NCI-H1436 treated with DMSO at 0.1 percent for 48 hours (cell line): ENCODE results near the gene JMJD1C.
"Not testable (repeated sequence)": the region's sequence is repeated elsewhere in the genome, so short reads cannot be mapped to it uniquely, and the experiment has no call there.

Source experiments
- DNase-seq: peaks from one replicate; lab custom pipeline; 2025; lab: John Stamatoyannopoulos, UW

The JMJD1C gene

DNA sequence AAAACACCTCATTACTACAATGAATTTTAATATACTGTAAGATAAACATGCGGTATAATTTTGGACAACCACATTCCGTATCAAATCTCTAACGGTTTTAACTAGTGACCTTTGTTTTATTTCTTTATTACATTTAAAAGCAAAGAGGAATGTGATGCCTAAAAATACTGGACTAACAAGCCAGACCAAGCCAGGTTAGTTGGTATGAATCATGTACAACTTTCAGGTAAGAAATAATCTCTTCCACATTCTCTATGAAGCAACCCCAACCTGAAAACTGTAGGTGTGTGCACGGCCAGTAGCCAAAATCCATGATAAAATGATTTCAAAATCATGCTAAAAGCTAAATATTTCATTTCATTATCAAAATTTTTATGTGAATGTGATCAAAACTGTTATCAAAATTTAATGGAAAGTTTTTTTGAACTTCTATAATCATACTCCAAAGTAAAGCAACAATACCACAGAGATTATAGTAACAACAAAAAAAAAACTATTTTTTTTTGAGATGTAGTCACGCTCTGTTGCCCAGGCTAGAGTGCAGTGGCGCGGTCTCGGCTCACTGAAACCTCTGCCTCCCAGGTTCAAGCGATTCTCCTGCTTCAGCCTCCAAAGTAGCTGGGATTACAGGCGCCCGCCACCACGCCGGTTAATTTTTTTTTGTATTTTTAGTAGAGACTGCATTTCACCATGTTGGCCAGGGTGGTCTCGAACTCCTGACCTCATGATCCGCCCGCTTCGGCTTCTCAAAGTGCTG lies 205.5 kb downstream of the JMJD1C start:
- DNase-seq = no peak

DNA sequence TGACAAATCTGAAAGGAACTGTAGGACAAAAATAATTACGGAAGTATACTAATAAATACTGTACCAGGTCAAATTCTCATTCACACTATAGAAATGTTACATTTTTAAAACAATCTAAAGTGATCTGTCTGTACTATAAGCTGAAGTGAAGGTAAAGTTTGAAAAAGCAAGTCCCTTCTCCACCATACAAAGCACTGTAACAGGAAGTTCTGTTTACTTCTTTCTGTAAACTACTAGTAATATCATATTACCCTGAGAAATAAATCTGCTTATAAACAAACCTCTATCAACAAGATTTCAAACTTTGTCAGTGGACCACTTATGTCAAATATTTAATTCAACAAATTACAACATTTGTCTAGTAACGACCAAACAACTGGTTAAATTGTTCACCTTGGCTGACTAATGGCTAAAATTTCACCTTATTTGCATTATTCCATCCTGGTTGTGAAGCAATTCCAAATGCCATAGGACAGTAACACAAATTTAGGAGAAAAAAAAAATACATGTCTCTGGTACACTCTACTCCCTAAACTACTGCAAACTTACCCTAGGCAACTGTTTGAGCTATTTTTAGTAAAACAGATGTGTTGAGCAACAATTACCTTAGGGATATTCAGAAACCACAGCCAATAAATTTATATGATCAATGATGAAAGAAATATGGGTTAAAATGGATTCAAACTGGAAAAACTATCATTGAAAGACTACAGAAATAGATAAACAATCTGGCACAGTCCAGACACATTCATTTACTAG lies 206.7 kb downstream of the JMJD1C start:
- no peak for DNase-seq

DNA sequence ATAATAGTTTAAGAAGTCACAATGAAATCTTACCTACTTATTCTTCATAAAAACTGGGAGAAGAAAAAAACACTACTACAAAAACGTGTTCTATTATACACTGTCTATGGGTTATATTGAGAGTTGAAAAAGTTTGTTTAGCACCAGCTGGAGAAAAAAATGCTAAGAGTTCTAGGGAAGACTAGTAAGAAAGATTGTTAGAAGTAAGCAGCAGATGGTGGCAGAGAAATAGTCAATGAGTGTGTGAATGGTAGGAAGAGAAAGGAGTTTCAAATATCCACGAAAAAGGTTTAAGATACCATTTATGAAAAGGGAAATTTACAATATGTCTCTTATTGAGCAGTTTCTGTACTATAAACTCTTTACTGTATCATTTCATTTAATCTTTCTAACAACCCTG lies 208.0 kb downstream of the JMJD1C start:
- no peak for DNase-seq

DNA sequence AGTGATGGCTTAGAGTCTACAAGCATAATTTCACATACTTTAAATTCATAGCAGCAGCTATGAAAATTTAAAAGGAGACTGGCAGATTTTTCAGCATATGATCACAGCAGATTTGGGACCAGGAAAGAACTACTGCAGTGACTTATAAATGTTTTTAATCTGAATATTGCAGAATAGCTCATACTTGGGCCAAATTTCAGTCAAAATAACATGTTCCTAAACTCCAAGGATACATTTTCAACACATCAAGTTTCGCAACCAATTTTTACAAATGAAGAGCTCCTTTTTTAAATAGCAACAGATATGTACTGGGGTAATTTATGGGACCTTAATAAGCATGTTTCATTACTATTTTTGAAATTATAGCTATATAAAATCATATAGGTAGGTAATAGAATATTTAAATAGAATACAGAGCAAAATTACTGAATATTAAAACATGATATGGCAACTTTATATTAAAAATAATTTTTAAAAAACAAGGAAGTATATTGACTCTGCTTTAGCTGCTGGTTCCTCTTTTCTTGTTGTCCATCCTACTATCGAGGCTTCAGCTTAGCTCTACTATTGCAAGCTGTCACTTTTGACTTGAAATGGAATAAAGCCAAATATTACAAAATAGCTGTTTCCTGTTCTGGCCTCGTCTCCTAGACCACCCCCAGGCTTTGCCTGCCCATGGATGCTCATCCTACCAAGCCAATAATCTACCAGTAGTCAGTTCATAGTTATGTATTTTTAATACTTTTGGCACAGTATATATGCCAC lies 209.6 kb downstream of the JMJD1C start:
- no peak for DNase-seq

DNA sequence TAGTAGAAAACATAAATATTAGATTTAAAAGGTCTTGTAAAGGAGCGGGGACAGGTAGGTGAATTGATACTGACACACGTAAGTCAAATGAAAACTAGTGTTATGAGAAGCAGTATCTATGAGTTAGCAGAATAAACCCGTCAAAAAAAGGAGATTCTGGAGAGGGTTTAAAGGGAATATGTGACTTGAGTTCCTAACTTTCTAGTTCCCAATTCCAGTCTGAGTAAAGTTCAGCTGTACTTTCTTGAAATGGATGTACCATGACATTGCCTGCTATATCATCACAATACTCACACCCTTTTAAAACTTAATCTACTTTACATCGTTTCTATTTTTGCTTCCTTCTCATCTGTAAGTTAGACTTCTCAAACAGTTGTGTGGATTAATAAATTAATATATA lies 210.5 kb downstream of the JMJD1C start:
- no peak for DNase-seq

DNA sequence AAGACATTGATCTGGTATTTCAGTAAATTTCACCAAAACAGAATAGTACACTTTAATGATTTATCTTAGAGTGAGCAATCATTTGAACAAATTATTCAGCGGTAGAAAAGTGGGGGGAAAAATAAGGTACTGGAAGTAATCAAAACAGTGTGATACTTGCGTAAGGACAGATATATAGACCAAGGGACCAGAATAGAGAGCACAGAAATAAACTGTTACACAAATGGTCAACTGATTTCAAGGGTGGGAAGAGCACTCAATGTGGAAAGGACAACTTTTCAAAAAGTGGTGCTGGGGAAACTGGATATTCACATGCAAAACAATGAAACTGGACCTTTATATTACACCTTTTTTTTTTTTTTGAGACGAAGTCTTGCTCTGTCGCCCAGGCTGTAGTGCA lies 212.7 kb downstream of the JMJD1C start:
- no peak for DNase-seq

DNA sequence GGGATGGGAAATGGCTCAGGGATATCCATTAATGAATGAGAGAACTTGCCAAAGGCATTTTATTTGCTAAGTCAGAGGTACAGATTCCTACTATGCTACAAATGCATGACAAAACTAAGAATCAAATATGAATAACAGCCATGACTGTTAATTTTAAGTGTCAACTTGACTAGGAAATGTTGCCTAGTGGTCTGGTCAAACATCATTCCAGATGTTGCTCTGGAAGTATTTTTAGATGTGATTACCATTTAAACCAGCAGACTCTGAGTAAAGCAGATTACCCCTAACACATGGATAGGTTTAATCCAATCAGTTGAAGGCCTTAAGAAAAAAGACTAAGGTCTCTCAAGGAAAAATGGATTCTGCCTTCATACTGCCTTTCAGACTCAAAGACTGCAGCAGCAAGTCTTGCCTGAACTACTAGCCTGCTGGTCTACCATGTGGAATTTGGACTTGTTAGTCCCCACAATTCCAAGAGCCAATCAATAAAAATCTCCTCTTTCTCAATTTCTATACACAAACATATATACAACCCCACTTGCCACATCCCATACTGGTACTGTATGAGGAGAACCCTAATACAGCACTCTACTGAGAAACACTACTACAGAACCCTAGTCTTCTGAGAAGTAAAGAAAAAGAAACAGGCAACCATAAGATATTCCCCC lies 213.5 kb downstream of the JMJD1C start:
- no peak for DNase-seq

DNA sequence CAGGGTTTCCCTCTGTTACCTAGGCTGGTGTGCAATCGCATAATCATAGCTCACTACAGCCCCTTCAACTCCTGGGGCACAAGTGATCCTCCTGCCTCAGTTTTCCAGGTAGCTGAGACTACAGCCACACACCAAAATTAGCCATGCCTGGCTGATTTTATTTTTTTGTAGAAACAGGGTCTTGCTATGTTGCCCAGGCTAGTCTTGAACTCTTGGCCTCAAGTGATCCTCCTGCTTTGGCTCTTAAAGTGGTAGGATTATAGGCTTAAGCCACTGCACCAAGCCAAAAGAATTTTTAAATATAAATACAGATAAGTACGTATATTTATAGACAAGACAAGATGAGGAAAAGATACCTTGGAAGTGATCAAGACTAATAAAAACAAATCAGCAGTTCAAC lies 215.7 kb downstream of the JMJD1C start:
- no peak for DNase-seq

DNA sequence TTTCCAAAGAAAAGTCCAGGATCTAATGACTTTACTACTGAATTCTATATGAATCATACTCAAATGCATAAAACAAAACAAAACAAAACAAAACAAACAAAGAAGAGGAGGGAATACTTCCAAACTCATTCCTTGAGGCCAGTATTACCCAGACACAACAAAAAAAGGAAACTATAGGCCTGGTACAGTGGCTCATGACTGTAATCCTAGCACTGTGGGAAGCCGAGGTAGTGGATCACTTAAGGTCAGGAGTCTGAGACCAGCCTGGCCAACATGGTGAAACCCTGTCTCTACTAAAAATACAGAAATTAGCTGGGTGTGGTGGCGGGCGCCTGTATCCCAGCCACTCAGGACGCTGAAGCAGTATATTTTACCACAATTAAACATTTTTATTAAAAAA lies 218.0 kb downstream of the JMJD1C start:
- no peak for DNase-seq

DNA sequence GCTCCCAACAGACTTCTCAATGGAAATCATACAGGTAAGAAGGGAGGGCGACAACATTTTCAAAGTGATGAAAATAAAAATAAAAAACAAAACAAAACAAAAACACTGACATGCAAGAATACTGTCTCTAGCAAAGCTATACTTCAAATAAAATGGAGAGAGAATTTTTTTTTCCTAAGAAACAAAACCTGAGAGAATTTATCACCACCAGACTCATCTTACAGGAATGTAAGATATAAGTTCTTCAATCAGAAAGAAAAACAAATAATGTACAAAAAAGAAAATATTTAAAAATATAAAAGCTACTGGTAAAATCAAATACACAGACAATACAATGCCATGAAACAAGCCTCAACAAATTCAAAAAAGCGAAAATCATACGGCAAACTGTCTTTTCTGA lies 219.4 kb downstream of the JMJD1C start:
- no peak for DNase-seq

DNA sequence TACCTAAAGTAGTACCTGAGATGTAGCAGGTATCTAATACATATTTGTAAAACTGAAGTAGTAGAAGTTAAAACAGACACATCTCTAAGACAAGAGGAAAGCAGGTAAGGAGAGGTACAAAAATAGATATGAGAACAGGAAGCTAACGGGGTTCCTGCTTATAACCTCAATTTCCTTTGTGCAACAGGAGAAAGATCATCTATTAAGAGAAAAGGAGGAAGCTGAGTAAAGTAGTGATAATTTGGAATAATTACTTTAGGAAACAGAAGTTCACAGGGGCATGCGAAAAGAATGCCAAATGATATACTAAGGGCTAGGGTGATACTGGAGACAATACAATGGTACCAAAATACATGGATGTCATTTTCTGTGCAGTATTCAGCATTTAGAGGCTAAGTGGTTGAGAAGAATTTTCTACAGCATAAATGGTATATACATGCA lies 223.9 kb downstream of the JMJD1C start:
- DNase-seq = no peak

DNA sequence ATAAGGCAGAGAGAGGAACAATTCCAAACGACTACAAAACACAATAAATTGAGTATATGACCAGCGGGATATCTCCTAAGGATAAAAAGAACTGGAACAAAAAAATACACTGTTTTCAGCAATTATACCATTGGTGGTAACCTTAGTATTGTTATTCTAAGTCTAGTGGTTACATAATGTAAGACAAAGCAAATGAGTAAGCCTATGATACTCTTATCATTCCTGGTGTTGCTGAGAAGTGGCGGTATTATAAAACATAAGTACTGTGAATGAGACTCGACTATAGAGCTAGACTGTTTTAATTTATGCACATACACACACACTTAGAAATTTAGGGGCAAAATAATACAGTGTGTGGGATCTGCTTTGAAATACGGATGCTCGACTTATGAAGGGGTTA lies 225.0 kb downstream of the JMJD1C start:
- DNase-seq = no peak

DNA sequence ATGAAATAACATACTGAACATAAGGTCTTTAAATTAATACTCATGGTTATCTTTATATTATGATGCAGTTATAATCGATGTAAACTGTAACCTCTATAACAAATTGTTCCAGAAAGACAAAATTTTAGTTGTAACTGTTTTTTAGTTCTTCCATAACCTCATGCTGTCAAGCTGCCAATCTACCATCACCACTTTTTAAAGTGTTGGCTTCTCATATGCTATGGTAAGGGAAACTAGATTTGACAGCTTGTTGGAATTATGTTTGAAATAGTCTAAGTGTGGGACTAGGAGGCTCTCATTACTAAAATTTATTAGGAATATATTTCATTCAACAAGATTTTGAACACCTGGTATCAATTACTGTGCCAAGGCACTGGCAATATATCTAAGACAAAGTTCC lies 227.3 kb downstream of the JMJD1C start:
- no peak for DNase-seq

DNA sequence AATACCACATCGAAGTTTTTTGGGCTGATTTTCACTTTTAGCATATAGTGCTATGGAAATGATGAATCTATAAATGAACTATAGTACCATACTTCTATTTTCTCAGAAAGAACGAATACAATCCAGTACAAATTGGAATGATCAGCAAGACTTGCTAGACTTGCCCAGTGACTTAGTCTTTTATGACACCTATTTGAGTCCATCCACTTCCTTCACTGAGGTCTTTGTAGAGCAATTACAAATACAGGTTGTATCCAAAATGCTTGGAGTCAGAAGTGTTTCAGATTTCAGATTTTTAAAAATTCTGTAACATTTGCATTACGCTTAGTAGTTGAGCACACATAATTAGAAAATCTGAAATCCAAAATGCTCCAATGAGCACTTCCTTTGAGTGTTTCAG lies 228.4 kb downstream of the JMJD1C start:
- DNase-seq = no peak

DNA sequence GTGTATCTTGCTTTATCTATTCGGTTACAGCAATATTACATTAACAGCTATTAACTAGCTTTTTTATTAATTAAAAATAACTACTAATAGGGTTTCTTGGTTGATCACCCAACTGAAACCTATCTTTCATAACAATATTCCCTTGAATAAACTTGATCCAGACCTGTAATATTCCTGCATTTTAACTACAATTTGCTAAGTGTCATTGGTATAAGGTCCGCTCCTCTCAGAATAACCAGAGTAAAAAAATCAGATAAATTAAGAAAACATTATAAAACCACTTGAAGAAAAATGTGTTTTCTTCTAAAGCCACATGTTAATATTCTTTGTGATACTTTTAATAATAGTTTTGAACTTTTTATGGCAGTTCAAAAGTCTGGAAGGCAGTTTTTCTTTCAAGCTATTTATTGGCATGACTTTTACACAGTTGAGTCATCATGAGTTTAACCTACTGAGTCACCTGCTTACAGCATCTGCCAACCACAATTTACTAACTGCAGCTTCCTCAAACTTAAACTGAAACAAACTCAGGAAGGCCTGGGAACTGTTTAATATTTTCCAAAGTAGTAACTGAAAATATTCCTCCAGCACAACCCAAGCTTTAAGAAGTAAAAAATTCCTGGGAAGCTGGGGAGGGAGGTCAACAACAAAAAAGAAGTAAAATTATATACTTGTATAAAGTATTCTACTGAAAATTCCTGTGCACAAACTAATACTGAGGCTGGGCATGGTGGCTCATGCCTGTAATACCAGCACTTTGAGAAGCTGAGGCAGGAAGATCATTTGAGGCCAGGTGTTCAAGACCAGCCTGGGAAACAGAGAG lies 229.5 kb downstream of the JMJD1C start:
- no peak for DNase-seq

DNA sequence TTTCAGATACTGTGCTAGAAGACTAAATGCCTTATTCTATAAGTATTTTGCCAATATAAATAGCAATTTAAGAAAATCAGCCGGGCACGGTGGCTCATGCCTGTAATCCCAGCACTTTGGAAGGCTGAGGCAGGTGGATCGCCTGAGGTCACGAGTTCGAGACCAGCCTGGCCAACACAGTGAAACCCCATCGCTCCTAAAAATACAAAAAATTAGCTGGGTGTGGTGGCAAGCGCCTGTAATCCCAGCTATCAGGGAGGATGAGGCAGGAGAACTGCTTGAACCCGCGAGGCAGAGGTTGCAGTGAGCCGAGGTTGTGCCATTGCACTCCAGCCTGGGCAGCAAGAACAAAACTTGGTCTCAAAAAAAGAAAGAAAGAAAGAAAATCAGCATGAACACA lies 230.6 kb downstream of the JMJD1C start:
- not testable (repeated sequence) for DNase-seq

DNA sequence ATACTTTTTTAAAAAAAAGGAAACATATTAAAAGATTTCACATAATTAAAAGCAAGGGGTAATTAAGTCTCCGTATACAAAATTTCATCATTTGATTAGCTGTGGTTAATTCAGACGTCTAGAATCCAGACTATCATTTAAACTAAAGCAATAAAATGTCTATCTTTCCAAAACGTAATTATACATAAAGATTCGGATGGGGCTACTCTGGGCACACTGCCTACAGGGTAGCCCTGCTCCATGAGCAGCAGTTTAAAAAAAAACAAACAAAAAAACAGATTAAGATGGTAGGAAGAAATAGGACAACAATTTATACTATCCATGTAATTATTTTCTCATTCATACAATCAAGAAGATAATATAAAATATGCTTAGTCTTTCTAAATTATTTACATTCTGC lies 236.6 kb downstream of the JMJD1C start:
- no peak for DNase-seq

DNA sequence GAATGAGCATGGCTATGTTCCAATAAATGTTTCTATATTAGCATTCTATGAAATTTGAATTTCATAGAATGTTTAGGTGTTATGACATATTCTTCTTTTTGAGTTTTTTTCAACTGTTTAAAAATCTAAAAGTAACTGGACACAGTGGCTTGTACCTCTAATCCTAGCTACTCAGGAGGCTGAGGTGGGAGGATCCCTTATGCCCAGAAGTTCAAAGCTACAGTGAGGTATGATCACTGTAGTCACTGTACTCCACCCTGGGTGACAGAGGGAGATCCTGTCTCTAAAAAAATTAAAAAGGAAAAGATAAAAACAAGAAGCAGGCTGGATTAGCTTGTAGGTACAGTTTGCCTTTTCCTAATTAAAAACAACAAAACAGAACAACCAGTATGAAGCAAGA lies 237.5 kb downstream of the JMJD1C start:
- no peak for DNase-seq

DNA sequence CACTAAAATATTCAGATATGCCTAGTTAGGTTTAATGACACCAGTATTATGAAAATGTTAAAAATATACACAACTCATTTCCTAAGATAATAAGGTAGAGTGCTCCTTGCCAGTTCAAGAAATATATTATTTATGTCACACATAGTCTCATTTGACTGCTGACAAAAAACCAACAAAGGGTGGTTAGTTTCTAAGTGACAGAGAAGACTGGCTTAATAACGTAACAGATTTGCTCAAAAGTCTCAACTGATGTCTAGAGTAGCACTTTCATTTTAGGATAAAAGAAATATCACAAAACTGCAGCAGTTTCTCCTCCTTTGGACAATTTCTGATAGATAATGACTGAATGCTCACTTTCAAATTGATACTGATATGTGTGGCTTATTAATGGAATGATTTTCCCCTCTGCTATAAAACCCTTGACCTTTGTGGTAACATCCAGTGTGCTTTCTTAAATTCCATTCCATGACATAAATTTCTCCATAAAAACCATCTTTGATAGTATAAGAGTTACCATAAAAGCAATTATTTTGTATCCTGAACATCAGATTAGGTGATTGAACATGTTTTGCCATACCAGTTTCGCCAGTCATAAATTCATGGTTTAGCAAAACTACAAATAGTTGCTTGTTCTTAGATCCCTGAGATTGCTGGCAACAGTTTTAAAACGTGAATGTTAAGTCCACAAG lies 238.4 kb downstream of the JMJD1C start:
- no peak for DNase-seq

DNA sequence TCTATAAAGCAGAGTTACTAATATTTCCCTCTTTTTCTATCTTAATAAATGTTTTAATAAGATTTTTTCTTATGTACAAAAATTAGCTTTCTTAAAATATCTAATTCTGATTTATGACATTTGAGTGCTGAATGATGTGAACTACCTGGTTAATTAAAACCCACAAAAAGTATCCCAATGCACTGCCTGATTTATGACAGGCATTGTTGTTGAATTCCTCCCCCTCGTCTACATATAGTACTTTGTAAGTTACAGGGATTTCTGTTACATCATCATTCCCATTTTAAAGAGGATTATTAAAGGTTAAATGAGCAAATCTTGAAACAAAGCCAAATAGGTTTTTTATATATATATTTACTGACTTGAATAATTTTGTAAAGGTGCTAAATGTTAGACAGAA lies 241.5 kb downstream of the JMJD1C start:
- DNase-seq = no peak

DNA sequence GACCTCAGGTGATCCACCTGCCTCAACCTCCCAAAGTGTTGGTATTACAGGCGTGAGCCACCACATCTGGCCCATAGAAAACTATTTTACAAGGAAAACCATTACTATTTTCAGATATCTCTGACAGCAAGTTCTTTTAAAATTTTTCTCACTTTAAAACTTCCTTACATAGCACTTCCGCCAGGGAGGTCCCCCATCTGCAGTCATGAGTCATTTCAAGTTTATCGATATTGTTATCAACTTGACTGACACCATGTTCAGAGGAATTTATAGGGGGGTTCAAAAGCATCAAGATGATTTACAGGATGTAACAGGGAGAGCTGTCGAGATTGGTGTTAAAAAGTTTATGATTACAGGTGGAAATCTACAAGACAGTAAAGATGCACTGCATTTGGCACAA lies 243.8 kb downstream of the JMJD1C start:
- DNase-seq = no peak
